GM15510 (cell line): ENCODE results near the gene KCNH3.
"Not testable (repeated sequence)": the region's sequence is repeated elsewhere in the genome, so short reads cannot be mapped to it uniquely, and the experiment has no call there.

Experiments used
- POLR2A ChIP-seq: IDR thresholded peaks from 3 replicates; pipeline ENCODE4 v1.6.1; 2011; ENCODE audit warnings: borderline replicate concordance; ENCODE audit not compliant: insufficient read length; ENCODE audit errors: extremely low read depth

KCNH3 gene

DNA sequence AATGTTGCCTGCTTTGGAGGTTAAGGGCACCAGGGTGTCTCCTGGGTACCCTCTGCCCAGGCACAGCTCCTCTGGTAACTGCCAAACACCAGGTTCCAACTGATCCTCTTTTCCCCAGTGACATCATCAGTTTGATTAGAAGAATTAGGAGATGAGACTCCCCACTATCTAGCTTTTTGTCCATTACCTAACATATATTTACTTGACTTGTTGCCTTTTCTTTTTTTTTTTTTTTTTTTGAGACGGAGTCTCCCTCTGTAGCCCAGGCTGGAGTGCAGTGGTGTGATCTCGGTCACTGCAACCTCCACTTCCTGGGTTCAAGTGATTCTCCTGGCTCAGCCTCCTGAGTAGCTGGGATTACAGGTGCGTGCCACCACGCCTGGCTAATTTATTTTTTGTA lies 66.7 kb downstream of the KCNH3 start, which contains the start of gene FAM186B:
Gene FAM186B, minus strand, starts transcription at position 101 of the 400 bp plus-strand sequence. CDS start 162 bp downstream, outside the sequence.
- not testable (repeated sequence) for TF ChIP-seq POLR2A
